GM18517 (cell line): Measurements from ENCODE around the gene LYZ.

Experiments
- ATAC-seq: cut with Tn5 transposase; IDR thresholded peaks from one replicate; pipeline ENCODE4 v1.9.1; 2021; ENCODE audit warnings: mild to moderate bottlenecking, moderate library complexity; ENCODE audit not compliant: unreplicated experiment

LYZ gene

DNA sequence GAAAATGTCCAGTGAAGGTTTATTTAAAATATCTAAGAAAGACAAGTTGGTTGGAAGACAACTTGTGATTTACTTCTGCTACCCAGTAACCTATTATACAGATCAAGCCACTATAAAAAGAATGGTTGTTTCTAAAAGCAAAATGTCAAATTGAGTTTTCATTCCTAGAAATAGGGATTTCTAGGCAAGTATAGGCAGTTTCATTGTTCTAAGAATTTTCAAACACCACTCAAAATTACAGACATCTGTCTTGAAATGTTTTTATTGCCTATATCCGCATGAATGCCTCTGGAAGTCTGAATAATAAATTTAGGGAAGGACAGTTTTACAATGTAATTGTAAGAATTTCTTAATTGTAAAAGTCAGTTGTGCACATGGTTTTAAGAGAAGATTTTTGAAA is 20.0 kb downstream of the LYZ start:
- no peak for ATAC-seq

- ATAC-seq = no peak
Measured at GRCh38 chr12:69383074-69383473, 34.9 kb downstream of the LYZ start.

- ATAC-seq = no peak
Measured at GRCh38 chr12:69385038-69385437, 36.9 kb downstream of the LYZ start.

DNA sequence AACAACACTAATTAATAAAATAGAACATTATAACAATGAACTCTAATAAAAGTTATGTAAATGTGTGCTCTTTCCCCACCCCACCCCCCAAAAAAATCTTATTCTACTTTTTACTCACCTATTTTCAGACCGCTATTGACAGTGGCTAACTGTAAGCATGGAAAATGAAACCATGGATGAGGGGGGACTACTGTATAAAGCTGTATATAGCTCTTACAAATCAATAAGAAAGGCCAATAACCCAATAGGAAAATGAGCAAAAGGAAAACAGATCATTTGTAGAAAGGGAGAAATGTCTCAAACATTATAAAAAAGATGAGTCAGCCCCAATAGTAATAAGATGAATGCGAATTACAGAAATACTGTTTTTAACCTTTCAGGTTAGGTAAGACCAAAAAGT is 38.7 kb downstream of the LYZ start:
- no peak for ATAC-seq

DNA sequence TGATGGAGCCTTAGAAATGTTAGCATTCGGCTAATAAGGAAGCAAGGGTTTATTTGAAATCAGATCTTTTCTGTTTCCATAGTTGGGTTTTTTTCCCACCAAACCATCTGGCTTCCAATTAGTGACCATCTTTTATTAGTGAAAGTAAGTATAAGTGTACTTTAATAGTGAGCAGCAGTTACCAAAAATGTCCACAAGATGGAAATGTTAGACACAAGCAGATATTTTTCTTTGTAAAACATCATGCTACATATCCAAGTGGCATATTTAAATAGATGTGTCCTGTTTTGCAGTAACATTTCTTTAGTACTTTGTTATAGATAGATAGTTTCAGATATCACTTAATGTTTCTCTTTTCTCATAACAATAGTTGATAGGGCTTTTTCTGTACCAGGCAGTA is 40.2 kb downstream of the LYZ start:
- ATAC-seq = no peak

DNA sequence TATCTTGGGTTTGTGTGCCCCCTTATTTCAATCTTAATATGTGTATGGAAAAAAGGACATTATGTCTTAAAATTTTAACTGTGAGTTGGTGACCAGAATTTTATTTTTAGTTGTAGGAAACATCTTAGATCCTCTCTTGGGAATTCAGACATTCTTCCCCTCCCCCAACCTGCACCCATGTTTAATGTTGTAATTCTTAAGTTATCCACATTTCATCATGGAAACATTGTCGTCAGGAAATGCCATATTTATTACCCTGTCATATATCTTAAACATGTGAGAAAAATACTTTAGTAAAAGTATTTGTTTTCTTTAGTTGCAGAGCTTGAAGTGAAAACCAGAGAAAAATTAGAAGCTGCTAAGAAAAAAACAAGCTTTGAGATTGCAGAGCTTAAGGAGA is 41.6 kb downstream of the LYZ start:
- no peak for ATAC-seq

GRCh38 chr12:69392179-69392928 is 44.2 kb downstream of the LYZ start:
- peak; percentile 62 for ATAC-seq

GRCh38 chr12:69396041-69396440 is 47.9 kb downstream of the LYZ start:
- no peak for ATAC-seq

DNA sequence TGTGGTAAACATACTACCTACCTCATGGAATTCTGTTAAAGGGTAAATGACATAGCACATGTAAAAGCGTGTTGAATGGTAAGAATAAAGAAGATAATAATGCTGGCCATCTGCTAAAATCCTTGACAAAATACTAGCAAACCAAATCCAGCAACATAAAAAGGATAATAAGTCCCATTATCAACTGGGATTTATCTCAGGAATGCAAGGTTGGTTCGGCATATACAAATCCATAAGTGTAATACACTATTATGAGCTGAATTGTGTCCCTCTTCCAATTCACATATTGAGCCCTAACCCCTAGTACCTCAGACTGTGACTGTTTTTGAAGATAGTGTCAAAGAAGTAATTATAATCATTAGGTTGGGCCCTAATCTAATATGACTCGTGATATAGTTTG is 48.8 kb downstream of the LYZ start:
- ATAC-seq = no peak

DNA sequence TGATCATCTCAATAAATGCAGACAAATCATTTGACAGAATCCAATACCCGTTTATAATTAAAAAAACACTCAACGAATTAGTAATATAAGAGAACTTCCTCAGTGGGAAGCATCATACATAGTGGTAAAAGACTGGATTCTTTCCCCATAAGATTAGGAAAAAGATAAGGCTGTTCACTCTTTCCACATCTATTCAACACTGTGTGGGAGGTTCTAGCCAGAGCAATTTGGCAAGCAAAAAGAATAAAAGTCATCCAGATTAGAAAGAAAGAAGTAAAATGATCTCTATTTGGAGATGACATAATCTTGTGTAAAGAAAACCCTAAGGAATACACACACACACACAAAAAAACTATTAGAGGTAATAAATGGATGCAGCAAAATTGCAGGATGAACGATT is 49.8 kb downstream of the LYZ start:
- ATAC-seq = no peak

- ATAC-seq = no peak
Measured at GRCh38 chr12:69401940-69402339, 53.8 kb downstream of the LYZ start.
